Activated effector memory CD4-positive, alpha-beta T cell treated with Interleukin-2 at 50 U/mL for 16 hours (primary cell): Measurements from ENCODE around the gene CLBA1.
"Not testable (repeated sequence)": the region's sequence is repeated elsewhere in the genome, so short reads cannot be mapped to it uniquely, and the experiment has no call there.

ENCODE experiments used
- DNase-seq: peaks from one replicate; pipeline ENCODE4 v3.0.0-alpha.2; 2020

CLBA1 gene

DNA sequence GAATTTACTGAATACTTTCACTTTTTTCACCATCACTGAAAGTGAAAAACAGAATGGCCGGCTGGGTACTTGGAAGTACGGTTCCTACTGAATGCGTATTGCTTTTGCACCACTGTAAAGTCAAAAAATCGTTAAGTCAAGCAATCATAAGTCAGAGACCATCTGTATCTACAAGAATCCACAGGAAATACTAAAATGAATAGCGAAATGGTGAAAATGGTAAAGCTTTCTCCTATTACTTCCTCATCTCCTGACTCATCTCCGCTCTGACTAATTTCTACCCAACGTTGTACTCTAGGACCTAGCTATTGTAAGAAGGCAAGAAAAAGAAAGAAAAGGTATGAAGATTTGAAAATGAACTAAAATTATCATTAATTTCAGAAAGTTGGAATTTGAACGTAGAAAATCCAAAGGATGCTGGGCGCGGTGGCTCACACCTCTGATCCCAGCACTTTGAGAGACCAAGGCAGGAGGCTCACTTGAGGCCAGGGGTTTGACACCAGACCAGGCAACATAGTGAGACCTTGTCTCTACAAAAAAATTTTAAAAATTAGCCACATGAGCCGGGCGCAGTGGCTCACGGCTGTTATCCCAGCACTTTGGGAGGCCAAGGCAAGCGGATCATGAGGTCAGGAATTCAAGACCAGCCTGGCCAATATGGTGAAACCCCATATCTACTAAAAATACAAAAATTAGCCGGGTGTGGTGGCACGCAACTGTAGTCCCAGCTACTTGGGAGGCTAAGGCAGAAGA is 40.6 kb downstream of the CLBA1 start:
- no peak for DNase-seq

DNA sequence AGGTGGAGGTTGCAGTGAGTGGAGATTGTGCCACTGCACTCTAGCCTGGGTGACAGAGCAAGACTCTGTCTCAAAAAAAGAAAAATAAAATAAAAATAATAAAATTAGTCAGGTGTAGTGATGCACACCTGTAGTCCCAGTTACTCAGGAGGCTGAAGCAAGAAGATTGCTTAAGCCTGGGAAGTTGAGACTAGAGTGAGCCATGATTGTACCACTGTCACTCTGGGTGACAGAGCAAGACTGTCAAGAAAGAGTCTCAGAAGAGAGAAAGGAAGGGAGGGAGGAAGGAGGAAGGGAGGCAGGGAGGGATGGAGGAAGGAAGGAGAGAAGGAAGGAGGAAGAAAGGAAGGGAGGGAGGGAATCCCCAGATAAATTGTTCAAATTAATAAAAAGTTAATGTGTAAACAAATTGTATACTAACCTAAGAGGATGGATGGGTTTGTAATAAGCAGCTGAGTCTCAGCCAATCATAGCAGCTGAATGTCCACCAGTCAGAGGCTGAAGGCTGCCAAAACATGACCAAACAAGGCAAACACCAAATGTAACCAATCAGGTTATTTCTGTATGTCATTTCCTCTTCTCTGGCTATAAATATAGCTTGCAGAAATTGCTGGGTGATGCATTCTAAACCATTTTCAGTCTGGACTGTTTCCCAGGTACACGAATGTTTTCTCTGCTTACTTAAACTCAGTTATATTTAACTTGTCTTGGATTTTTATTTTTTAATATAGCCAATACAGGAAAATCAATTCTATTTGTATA is 41.4 kb downstream of the CLBA1 start:
- no peak for DNase-seq

DNA sequence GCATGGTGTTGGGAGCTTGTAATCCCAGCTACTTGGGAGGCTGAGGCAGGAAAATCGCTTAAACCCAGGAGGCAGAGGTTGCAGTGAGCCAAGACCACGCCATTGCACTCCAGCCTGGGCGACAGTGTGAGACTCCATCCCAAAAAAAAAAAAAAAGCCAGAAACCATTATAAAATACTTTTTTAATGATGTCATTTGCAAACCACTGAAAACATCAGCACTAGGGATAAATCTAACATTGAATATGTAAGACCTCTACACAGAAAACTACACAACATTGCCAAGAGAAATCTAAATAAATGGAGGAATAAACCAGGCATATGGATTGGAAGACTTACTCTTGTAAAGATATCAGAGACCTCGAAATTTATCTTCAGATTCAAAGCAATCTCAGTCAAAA is 42.1 kb downstream of the CLBA1 start:
- not testable (repeated sequence) for DNase-seq

DNA sequence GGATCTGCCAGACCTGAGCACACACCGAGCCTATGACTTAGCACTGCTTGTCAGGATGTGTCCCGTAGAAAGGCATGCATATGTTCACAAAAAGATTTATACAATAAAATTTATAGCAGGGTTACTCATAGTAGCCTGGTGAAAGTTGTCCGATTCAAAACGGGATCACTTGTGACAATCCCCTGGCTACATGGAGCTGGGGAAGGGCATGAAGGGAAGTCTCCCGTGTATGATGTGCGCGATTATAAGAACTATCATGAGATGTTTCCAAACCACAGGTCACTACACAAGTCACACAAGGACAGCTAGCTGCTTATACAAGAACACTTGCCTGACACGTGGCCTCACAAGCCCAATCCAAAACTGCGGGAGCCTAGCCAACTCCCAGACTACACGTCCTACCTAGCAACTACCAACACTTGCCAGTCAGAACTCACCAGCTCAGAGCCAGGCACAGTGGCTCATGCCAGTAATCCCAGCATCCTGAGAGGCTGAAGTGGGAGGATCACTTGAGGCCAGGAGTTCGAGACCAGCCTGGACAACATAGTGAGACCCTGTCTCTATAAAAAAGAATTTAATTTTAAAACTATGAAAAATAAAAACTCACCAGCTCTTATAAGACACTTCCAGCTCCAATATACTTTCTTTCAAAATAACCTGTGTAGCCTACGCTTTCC is 42.8 kb downstream of the CLBA1 start:
- DNase-seq, result no peak

DNA sequence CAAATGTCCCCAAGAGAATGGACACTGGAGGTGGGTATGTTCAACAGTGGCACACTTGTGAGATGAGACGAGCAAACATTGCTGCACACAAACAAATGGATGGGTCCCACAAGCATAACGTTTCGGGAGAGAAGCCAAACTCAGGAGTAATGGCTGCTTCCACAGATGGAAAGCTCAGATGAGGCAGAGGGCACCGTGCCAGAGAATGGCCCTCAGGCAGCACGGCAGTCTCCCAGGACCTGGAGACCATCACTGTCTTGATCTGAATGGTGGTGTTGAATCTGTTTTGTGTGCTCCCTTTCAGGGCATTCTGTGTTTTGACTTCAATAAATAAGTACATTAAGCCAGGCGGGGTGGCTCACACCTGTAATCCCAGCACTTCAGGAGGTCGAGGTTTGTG is 43.8 kb downstream of the CLBA1 start:
- no peak for DNase-seq

DNA sequence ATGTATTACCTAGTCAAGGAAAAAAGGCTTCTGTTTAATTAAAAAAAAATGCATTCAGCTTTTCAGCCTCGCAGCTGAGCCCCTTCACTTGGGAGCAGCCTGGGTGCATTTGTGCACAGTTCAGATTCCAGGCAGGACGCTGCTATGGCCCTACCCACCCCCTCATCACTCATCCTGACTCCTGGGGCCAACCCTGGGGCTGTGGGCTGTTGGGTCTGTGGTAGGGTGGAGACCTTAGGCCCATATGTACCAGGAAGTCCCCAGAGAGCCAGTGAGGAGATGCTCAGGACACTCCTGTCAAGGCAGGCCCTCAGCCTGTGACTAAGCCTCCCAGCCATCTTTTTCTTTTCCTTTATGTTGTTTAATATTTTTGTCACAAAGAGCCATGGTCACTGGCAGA is 44.6 kb downstream of the CLBA1 start:
- DNase-seq, result no peak

DNA sequence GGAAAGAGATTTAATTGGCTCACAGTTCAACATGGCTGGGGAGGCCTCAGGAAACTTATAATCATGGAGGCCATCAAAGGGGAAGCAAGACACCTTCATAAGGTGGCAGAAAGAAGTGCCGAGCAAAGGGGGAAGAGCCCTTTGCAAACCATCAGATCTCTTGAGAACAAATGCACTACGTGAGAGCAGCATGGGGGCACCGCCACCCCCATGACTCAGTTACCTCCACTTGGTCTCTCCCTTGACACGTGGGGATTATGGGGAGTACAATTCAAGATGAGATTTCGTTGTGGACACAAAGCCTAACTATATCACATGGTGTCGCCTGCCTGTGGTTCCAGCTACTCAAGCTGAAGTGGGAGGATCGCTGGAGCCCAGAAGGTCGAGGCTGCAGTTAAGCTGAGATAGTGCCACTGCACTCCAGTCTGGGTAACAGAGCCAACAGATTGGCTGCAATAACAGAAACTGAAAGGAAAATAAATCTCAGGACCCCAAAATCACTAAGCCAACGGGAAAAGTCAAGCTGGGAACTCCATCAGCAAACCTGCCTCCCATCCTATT is 45.3 kb downstream of the CLBA1 start:
- DNase-seq, result no peak

DNA sequence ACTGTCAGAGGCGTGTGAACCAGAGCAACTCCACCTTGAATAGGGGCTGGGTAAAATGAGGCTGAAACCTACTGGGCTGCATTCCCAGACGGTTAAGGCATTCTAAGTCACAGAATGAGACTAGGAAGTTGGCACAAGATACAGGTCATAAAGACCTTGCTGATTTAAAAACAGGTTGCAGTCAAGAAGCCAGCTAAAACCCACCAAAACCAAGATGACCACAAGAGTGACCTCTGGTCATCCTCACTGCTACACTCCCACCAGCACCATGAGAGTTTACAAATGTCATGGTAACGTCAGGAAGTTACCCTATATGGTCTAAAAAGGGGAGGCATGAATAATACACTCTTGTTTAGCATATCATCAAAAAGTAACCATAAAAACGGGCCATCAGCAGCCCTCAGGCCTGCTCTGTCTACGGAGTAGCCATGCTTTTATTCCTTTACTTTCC is 46.9 kb downstream of the CLBA1 start:
- not testable (repeated sequence) for DNase-seq

DNA sequence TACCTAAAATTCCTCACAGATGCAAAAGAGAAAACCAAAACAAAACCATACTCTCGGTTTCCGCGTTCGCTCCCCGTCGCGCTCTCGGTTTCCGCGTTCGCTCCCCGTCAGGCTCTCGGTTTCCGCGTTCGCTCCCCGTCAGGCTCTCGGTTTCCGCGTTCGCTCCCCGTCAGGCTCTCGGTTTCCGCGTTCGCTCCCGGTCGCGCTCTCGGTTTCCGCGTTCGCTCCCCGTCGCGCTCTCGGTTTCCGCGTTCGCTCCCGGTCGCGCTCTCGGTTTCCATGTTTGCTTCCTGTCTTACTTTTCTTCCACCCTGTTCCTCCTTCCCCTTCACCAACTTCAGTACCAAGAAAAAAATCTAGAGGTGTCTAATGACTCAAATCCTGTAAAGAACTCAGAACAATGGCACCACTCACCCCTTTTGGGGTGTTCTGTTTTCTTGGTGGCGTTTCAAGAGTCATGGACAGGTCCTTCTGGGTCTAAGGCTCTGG is 47.9 kb downstream of the CLBA1 start:
- DNase-seq, result not testable (repeated sequence)

DNA sequence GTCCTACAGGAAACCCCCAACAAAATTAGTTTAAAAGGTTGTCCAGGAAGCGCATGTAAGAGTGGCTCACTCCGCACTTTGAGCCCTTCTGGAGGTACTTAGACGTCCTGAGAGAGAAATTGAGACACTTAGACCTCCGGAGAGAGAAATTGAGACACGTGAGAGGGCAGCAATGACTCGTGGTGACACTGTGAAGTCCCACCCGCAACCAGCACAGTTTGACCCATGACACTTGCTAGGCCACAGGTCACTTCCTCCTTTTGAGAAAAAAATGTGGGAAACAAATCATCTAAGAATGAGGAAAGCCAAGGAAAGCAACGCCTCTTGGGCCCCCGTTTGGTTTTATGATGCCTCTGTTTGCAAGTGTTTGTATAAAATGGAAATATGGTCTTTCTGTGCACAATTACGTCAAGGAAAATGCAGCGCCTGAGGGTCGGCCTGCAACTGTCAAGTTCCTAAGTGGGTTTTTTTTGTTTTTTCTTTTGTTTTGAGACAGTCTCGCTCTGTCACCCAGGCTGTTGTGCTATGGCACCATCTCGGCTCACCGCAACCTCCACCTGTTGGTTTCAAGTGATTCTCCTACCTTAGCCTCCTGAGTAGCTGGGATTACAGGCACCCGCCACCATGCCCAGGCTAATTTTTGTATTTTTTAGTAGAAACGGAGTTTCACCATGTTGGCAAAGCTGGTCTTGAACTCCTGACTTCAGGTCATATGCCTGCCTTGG is 48.9 kb downstream of the CLBA1 start:
- DNase-seq, result no peak

DNA sequence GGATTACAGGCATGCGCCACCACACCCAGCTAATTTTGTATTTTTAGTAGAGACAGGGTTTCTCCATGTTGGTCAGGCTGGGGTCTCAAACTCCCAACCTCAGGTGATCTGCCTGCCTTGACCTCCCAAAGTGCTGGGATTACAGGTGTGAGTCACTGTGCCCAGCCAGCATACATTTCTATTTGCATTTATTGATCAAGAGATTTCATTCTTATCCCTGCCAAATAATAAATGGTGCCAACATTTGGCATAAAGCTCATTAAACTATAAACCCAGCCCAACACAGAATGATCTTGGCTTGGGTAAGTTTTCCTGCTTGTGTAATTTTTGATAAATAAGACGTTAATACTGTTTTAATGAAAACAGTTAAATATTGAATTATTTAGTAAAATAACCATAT is 50.0 kb downstream of the CLBA1 start:
- not testable (repeated sequence) for DNase-seq

DNA sequence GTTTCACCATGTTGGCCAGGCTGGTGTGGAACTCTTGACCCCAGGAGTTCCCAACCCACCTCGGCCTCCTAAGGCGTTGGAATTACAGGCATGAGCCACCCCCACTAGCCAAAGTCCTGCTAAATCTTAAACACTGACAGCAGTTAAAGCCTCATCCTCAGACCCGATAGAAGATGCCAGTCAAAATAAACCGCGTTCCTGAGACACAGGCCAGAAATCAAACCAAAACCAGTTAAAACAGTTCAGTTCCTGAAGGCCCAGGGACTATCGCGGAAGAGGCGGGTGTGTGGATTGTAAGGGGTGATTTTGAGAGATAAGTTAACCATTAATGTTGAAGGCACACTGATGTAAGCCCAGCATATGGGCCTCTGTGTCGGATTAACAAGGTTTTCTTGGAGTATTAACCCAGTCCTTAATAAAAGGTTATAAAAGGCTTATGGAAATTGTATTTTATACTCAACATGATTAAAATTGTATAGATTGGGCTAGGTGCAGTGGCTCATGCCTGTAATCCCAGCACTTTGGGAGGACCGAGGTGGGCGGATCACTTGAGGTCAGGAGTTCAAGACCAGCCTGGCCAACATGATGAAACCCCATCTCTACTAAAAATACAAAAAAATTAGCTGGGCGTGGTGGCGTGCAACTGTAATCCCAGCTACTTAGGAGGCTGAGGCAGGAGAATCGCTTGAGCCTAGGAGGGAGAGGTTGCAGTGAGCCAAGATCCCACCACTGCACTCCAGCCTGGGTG is 54.0 kb downstream of the CLBA1 start:
- DNase-seq, result no peak

DNA sequence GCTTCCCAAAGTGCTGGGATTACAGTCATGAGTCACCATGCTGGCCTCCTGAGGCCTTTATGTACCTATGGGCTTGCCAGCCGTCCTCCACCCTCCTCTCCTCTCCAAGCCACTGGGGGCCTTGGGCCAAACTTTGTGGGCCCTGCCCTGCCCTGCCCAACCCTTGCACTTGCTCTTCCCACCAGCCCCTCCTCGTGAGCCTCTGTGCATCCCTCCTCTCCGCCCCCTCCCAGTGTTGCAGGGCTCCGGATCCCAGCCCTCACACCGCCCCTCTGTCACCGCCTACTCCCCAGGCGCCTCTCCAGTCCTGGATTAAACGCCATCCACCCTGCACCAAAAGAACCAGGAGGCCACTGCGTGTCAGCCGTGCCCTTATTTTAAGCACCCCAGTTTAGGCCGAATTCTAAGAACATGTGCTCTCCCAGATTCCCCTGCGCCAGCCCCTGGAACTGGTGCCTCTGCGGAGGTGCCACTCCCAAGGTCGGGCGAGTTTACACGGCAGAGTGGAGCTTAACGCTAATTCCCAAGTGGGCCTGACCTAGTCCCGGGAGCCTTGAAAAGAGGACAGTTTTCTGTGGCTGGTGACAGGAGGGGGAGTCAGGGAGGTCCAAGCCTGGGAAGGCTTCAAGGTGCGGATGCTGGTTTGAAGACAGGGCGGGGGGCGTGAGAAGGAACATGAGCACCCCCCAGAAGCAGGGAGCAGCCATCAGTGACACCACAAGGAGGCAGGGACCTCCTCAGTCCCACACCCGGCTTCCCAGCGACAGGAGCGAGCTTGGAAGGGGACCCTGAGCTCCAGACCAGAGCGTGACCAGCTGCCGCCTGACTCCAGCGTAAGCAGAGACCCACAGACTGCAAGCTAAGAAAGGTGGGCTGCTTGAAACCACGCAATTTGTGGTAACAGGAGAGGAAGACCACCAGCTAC is 56.5 kb downstream of the CLBA1 start:
- no peak for DNase-seq

DNA sequence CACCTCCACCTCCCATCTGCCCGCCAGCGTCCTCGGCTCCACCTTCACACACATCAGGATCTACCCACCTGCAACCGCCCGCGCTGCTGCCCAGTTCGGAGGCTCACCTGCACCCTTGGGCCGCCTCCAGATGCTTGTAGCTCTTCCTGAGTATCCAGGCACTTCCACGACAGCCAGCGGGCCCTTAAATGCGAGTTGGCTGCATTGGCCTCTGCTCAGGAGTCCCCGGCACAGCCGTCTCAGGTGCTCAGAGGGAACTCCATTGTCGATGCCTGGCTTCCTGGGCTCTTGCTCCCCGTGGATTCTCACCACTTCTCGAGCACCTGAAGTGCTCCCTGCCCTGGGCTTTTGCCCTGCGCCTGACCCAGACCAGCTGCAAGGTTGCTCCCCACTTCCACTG is 57.2 kb downstream of the CLBA1 start:
- DNase-seq, result no peak

DNA sequence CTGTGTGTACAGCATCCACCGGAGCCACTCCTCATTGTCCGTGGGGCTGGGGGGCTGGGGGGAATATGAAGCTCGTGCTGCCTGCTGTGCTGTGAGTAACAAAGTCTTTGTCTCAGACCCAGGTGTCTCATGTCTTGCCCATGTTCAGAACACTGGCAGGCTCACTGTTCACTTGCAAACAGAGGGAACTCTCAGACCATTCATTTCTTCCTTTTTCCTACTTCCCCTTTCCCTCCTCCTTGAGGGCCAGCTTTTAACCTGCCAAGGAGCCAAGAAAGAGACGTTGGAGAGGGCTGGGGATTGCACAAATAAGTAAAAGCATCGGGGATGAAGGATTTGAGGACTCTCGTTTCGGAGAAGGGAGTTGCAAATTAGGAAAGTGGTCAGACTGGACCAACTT is 58.1 kb downstream of the CLBA1 start:
- DNase-seq, result no peak
